ENCODE measurements around the gene ENTPD2. TPM values are rescaled to one million over a fixed set of nuclear protein-coding genes. Genes with fewer than 3 reads are reported as not detected.

Gene ENTPD2
- total and polyA plus RNA-seq, 4 experiments from 2014 or later = not detected

- peaks cover 8% of the 10 kb centered on the region for H3K4me1 ChIP-seq (ENCODE audit: insufficient read depth, low read length)
- H3K27ac ChIP-seq (ENCODE audit: low read depth, low read length) = no peak overlapping the region
- H3K27me3 ChIP-seq (ENCODE audit: insufficient read depth, low read length) = no peaks in the 10 kb centered on the region
- ChIA-PET CTCF (ENCODE audit: partially characterized antibody) (interaction anchor here (0.6 to 1.4 kb wide), 2 partner anchors 11 to 223 kb away, joined by 3 read pairs; partner anchors contain the start of gene NRARP), POLR2A (ENCODE audit: partially characterized antibody) (interaction anchor here (0.9 kb wide), 1 partner anchor 9 kb away, joined by 3 read pairs; no protein-coding TSS in a partner anchor)
- peaks cover 0 to 3% of the 10 kb centered on the region in 2 donors for H3K36me3 Mint-ChIP-seq
- H3K9me3 ChIP-seq (ENCODE audit: control insufficient read depth in 1 of 2, low read length in 2 of 2) = no peaks in the 10 kb centered on the region
- H3K9me3 Mint-ChIP-seq = no peaks in the 10 kb centered on the region
- DNase-seq = no peak
- intact Hi-C loops (cut with micrococcal nuclease) = no loop called here
- peak overlapping the region in 3 of 8 donors; percentile 17 to 59 (median 38) for H3K4me3 Mint-ChIP-seq
- H3K36me3 ChIP-seq (ENCODE audit: insufficient read depth, low read length) = no peaks in the 10 kb centered on the region
- no peak overlapping the region for H3K27ac Mint-ChIP-seq
- peaks cover 0 to 3% (median 1%) of the 10 kb centered on the region in 4 donors for H3K4me1 Mint-ChIP-seq
- H3K27me3 Mint-ChIP-seq = no peaks in the 10 kb centered on the region
- no peak overlapping the region for H3K4me3 ChIP-seq (ENCODE audit: low read length in 2 of 2)
Measured at GRCh38 chr9:137079401-137079787, 25.5 kb upstream of the ENTPD2 start.

DNA sequence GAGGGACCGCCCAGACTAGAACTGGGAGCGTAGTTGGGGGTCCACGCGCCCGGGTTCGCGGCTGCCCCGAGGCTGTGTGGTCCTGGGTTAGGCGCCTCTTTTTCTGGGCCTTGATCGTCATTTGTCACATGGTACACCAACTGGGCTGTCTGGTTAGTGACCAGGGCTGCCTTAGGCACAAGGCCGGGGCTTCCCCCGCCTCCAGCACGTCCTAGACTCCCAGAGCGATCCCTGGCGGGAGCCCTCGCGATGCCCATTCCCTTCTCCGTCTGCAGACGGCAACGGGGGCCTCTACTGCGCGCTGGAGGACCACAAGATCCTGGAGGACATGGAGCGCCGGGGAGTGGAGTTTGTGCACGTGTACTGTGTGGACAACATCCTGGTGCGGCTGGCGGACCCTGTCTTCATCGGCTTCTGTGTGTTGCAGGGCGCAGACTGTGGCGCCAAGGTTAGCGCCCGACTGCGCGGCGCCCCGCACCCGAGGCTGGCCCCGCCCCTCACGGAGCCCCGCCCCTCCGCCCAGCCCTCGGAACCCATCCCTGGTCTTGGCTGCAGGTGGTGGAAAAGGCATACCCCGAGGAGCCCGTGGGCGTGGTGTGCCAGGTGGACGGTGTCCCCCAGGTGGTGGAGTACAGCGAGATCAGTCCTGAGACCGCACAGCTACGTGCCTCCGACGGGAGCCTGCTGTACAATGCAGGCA, 25.0 kb upstream of the ENTPD2 start:
- H3K4me3 ChIP-seq (ENCODE audit: low read length in 2 of 2) = no peak overlapping the region
- H3K27me3 Mint-ChIP-seq = no peaks in the 10 kb centered on the region
- H3K9me3 Mint-ChIP-seq = no peaks in the 10 kb centered on the region
- CTCF ChIA-PET (ENCODE audit: partially characterized antibody) = interaction anchor here (1.4 kb wide), 1 partner anchor 11 kb away, joined by 3 read pairs; no protein-coding TSS in a partner anchor
- H3K36me3 Mint-ChIP-seq = peaks cover 0 to 3% of the 10 kb centered on the region in 2 donors
- peak overlapping the region in 6 of 8 donors; percentile 31 to 67 (median 40) for H3K4me3 Mint-ChIP-seq
- H3K4me1 Mint-ChIP-seq = peaks cover 0 to 3% (median 1%) of the 10 kb centered on the region in 4 donors
- H3K9me3 ChIP-seq (ENCODE audit: control insufficient read depth in 1 of 2, low read length in 2 of 2) = no peaks in the 10 kb centered on the region
- H3K4me1 ChIP-seq (ENCODE audit: insufficient read depth, low read length) = peaks cover 8% of the 10 kb centered on the region
- intact Hi-C loops (cut with micrococcal nuclease) = no loop called here
- no peaks in the 10 kb centered on the region for H3K36me3 ChIP-seq (ENCODE audit: insufficient read depth, low read length)
- H3K27ac ChIP-seq (ENCODE audit: low read depth, low read length) = no peak overlapping the region
- POLR2A ChIA-PET (ENCODE audit: partially characterized antibody) = interaction anchor here (0.9 to 2.6 kb wide), 2 partner anchors 8 kb away, joined by 3 to 30 read pairs; partner anchors contain the start of gene MAN1B1
- H3K27me3 ChIP-seq (ENCODE audit: insufficient read depth, low read length) = no peaks in the 10 kb centered on the region
- H3K27ac Mint-ChIP-seq = no peak overlapping the region
- no peak for DNase-seq

- ChIA-PET CTCF (ENCODE audit: partially characterized antibody) (interaction anchor here (1.5 to 2.6 kb wide), 4 partner anchors 10 to 31 kb away, joined by 6 to 16 read pairs (median 10); partner anchors contain the start of gene NPDC1), POLR2A (ENCODE audit: partially characterized antibody) (interaction anchor here (0.9 to 2.6 kb wide), 8 partner anchors 9 to 350 kb away, joined by 3 to 30 read pairs (median 4); partner anchors contain the start of genes ENTPD2, MAN1B1, NPDC1 and TRAF2)
Measured at GRCh38 chr9:137077758-137078693, 24.2 kb upstream of the ENTPD2 start.

DNA sequence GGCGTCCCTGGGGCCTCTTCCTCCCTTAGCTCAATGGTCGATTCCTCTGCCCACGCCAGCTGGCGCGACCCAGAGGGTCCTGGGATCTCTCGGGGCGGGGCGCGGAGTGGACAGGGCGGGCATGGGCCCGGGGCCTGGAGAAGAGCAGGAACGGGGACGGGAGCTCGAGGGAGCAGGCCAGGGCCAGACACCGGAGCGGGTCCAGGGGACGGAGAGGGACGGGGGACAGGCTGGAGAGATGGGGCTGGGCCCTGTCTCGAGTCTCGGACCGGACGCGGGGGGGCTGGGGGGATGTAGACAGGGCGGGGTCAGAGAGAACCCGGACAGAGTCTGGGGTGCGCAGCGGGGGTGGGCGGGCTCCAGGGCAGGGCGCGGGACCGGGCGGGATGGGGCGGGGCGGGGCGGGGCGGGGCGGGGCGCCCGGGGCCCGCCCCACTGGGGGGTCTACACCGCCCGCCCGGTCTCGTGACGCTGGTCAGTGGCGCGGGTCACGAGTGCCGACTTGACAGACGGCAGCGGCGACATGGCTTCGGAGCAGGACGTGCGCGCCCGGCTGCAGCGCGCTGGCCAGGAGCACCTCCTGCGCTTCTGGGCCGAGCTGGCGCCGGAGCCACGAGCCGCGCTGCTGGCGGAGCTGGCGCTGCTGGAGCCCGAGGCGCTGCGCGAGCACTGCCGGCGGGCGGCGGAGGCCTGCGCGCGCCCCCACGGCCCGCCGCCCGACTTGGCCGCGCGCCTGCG, 23.3 kb upstream of the ENTPD2 start, which contains the start of gene UAP1L1:
TSS of gene UAP1L1 (plus strand) at position 508 of the 738 bp plus-strand sequence. CDS start at position 524, 16 bp downstream.
- no peaks in the 10 kb centered on the region for H3K27me3 ChIP-seq (ENCODE audit: insufficient read depth, low read length)
- peak within 1 kb of the TSS; percentile 38 for H3K27ac ChIP-seq (ENCODE audit: low read depth, low read length)
- peaks cover 8% of the 10 kb centered on the region for H3K4me1 ChIP-seq (ENCODE audit: insufficient read depth, low read length)
- DNase-seq = peak; percentile 32 to 63 (median 36)
- H3K9me3 ChIP-seq (ENCODE audit: control insufficient read depth in 1 of 2, low read length in 2 of 2) = no peaks in the 10 kb centered on the region
- H3K36me3 Mint-ChIP-seq = peaks cover 0 to 3% of the 10 kb centered on the region in 2 donors
- H3K4me3 Mint-ChIP-seq = peak within 1 kb of the TSS; percentile 39 to 82 (median 72)
- POLR2A ChIA-PET (ENCODE audit: partially characterized antibody) = interaction anchor here (0.9 to 2.6 kb wide), 9 partner anchors 9 to 349 kb away, joined by 3 to 30 read pairs (median 4); partner anchors contain the start of genes ENTPD2, MAN1B1, NPDC1 and TRAF2
- H3K27ac Mint-ChIP-seq = peak within 1 kb of the TSS in 3 of 7 donors; percentile 24 to 63 (median 29)
- CTCF ChIA-PET (ENCODE audit: partially characterized antibody) = interaction anchor here (1.5 to 2.6 kb wide), 5 partner anchors 9 to 30 kb away, joined by 4 to 16 read pairs (median 9); partner anchors contain the start of genes MAN1B1 and NPDC1
- no peaks in the 10 kb centered on the region for H3K27me3 Mint-ChIP-seq
- intact Hi-C loops (cut with micrococcal nuclease) = no loop called here
- H3K9me3 Mint-ChIP-seq = no peaks in the 10 kb centered on the region
- H3K4me1 Mint-ChIP-seq = peaks cover 0 to 3% (median 1%) of the 10 kb centered on the region in 4 donors
- no peaks in the 10 kb centered on the region for H3K36me3 ChIP-seq (ENCODE audit: insufficient read depth, low read length)
- peak within 1 kb of the TSS in 1 of 2 donors; percentile 45 for H3K4me3 ChIP-seq (ENCODE audit: low read length in 2 of 2)

More at GRCh38 chr9:137077758-137078693, 24.2 kb upstream of the ENTPD2 start:
- H3K4me3 Mint-ChIP-seq = peak overlapping the region; percentile 35 to 82 (median 71)
- peak overlapping the region in 1 of 7 donors; percentile 63 for H3K27ac Mint-ChIP-seq
- DNase-seq = peak in 3 of 5 donors; percentile 24 to 53 (median 30)
- H3K9me3 Mint-ChIP-seq = no peaks in the 10 kb centered on the region
- no peaks in the 10 kb centered on the region for H3K27me3 ChIP-seq (ENCODE audit: insufficient read depth, low read length)
- H3K9me3 ChIP-seq (ENCODE audit: control insufficient read depth in 1 of 2, low read length in 2 of 2) = no peaks in the 10 kb centered on the region
- no peaks in the 10 kb centered on the region for H3K27me3 Mint-ChIP-seq
- intact Hi-C loops (cut with micrococcal nuclease) = no loop called here
- no peaks in the 10 kb centered on the region for H3K36me3 ChIP-seq (ENCODE audit: insufficient read depth, low read length)
- peaks cover 0 to 3% of the 10 kb centered on the region in 2 donors for H3K36me3 Mint-ChIP-seq
- H3K27ac ChIP-seq (ENCODE audit: low read depth, low read length) = peak overlapping the region; percentile 38
- H3K4me1 ChIP-seq (ENCODE audit: insufficient read depth, low read length) = peaks cover 8% of the 10 kb centered on the region
- H3K4me3 ChIP-seq (ENCODE audit: low read length in 2 of 2) = peak overlapping the region in 1 of 2 donors; percentile 45
- peaks cover 0 to 3% (median 1%) of the 10 kb centered on the region in 4 donors for H3K4me1 Mint-ChIP-seq

DNA sequence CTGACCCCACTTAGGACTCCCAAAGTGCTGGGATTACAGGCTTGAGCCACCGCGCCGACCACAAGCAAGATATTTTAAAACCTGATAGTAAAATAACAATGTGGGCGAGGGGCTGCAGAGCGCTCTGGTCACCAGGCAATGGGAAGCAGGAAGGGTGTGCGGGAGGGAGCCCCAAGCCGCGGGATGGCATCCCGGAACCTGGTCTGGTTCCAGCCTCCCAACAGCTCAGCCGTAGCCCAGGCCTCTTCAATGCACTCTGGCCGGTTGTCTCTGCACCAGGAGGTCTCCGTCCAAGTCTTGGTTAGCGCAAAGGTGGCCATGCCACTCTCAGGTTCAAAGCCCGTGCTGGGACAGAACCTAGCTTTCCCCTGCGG, 22.8 kb upstream of the ENTPD2 start:
- Histone ChIP-seq H3K27me3 (ENCODE audit: insufficient read depth, low read length) (no peaks in the 10 kb centered on the region), H3K4me1 (ENCODE audit: insufficient read depth, low read length) (peaks cover 8% of the 10 kb centered on the region), H3K9me3 (ENCODE audit: control insufficient read depth in 1 of 2, low read length in 2 of 2) (no peaks in the 10 kb centered on the region), H3K4me3 (ENCODE audit: low read length in 2 of 2) (no peak overlapping the region), H3K27ac (ENCODE audit: low read depth, low read length) (no peak overlapping the region), H3K36me3 (ENCODE audit: insufficient read depth, low read length) (no peaks in the 10 kb centered on the region)
- intact Hi-C loops (cut with micrococcal nuclease) = no loop called here
- POLR2A ChIA-PET (ENCODE audit: partially characterized antibody) = interaction anchor here (1.2 to 2.6 kb wide), 5 partner anchors 9 to 349 kb away, joined by 3 to 30 read pairs (median 4); partner anchors contain the start of genes MAN1B1 and TRAF2
- CTCF ChIA-PET (ENCODE audit: partially characterized antibody) = interaction anchor here (1.5 to 2.6 kb wide), 5 partner anchors 9 to 30 kb away, joined by 4 to 16 read pairs (median 9); partner anchors contain the start of genes MAN1B1 and NPDC1
- H3K27ac Mint-ChIP-seq = peak overlapping the region in 3 of 7 donors; percentile 24 to 30 (median 29)
- H3K27me3 Mint-ChIP-seq = no peaks in the 10 kb centered on the region
- no peaks in the 10 kb centered on the region for H3K9me3 Mint-ChIP-seq
- peaks cover 0 to 3% of the 10 kb centered on the region in 2 donors for H3K36me3 Mint-ChIP-seq
- H3K4me3 Mint-ChIP-seq = peak overlapping the region; percentile 39 to 74 (median 58)
- peaks cover 0 to 3% (median 1%) of the 10 kb centered on the region in 4 donors for H3K4me1 Mint-ChIP-seq
- no peak for DNase-seq

- H3K27me3 Mint-ChIP-seq = no peaks in the 10 kb centered on the region
- no peaks in the 10 kb centered on the region for H3K36me3 ChIP-seq (ENCODE audit: insufficient read depth, low read length)
- intact Hi-C loops (cut with micrococcal nuclease) = no loop called here
- no peak overlapping the region for H3K4me3 ChIP-seq (ENCODE audit: low read length in 2 of 2)
- ChIA-PET POLR2A (ENCODE audit: partially characterized antibody) (interaction anchor here (1.1 kb wide), 1 partner anchor 11 kb away, joined by 3 read pairs; the partner anchor contains the start of gene MAN1B1), CTCF (ENCODE audit: partially characterized antibody) (interaction anchor here (1.0 to 2.6 kb wide), 3 partner anchors 10 to 21 kb away, joined by 3 to 16 read pairs (median 10); no protein-coding TSS in a partner anchor)
- DNase-seq = peak in 1 of 5 donors; percentile 4
- peak overlapping the region in 4 of 8 donors; percentile 9 to 66 (median 30) for H3K4me3 Mint-ChIP-seq
- H3K9me3 Mint-ChIP-seq = no peaks in the 10 kb centered on the region
- H3K4me1 ChIP-seq (ENCODE audit: insufficient read depth, low read length) = peaks cover 14% of the 10 kb centered on the region
- H3K36me3 Mint-ChIP-seq = peaks cover 0 to 3% of the 10 kb centered on the region in 2 donors
- H3K4me1 Mint-ChIP-seq = peaks cover 2 to 13% (median 6%) of the 10 kb centered on the region in 4 donors
- H3K27ac ChIP-seq (ENCODE audit: low read depth, low read length) = no peak overlapping the region
- peak overlapping the region in 1 of 7 donors; percentile 57 for H3K27ac Mint-ChIP-seq
- no peaks in the 10 kb centered on the region for H3K27me3 ChIP-seq (ENCODE audit: insufficient read depth, low read length)
- no peaks in the 10 kb centered on the region for H3K9me3 ChIP-seq (ENCODE audit: control insufficient read depth in 1 of 2, low read length in 2 of 2)
Measured at GRCh38 chr9:137075275-137075775, 21.5 kb upstream of the ENTPD2 start.

All from CD4-positive, alpha-beta memory T cell (primary cell).